HepG2 (cell line): ENCODE results near the gene PATL1. TPM values are rescaled to one million over a fixed set of nuclear protein-coding genes. Genes with fewer than 3 reads are reported as not detected.

Source experiments
- ATAC-seq: fragments of 200-7000 bp; cut with Tn5 transposase; 3 replicates; pipeline ENCODE4 v1.9.1; 2020; ENCODE audit warnings: mild to moderate bottlenecking, moderate library complexity
- BruUV-seq: library from RNA; stranded (reverse); fragments of 400-500 nt; replicated peaks from 2 replicates; lab custom pipeline; 2021; lab: Mats Ljungman, UMichigan
- CTCF ChIA-PET: fragments of 300-600 bp; formaldehyde crosslinking; extraction: SDS; loops from one replicate; lab custom pipeline; 2021; ENCODE audit warnings: low total read pairs, inconsistent platforms, low intra/inter-chr PET ratio; lab: Yijun Ruan, JAX
- POLR2A ChIA-PET: fragments of 350-600 bp; sonication (Branson Sonifier 250); formaldehyde crosslinking; loops from one replicate; lab custom pipeline; 2020; ENCODE audit warnings: antibody characterized with exemption, inconsistent platforms; lab: Yijun Ruan, JAX
- DNase-seq: peaks from one replicate; pipeline ENCODE4 v3.0.0-alpha.2; 2015; ENCODE audit warnings: low spot score
- FAIRE-seq: peaks from 3 replicates; lab custom pipeline; 2011; peaks lifted over from hg19 to GRCh38; lab: Jason Lieb, UNC
- H2AFZ ChIP-seq: one replicate; pipeline ENCODE4 v1.6.1; 2011; ENCODE audit warnings: low read length, inconsistent platforms
- H3K27ac ChIP-seq: fragments of 300-600 bp; 3 replicates; pipeline ENCODE4 v1.8.0; 2011; ENCODE audit warnings: mixed run types, mild to moderate bottlenecking, mixed read lengths, low read length, inconsistent platforms; ENCODE audit not compliant: insufficient read depth; ENCODE audit errors: extremely low read length
- H3K27me3 ChIP-seq, 2 experiments: fragments of 200-600 bp in 1 of 2; 2 replicates in 1 of 2; 3 replicates in 1 of 2; pipeline versions ENCODE4 v1.6.0 to v1.8.0; 2011; ENCODE audit warnings: low read length in 2 of 2, mild to moderate bottlenecking in 2 of 2, moderate library complexity in 2 of 2, inconsistent platforms in 1 of 2; ENCODE audit not compliant: insufficient read depth in 2 of 2, control insufficient read depth in 1 of 2
- H3K36me3 ChIP-seq, 2 experiments: fragments of 200-600 bp in 1 of 2; replicated peaks in 1 of 2; 2 replicates in 1 of 2; 3 replicates in 1 of 2; pipeline versions ENCODE4 v1.5.1 to v1.8.0; 2011; ENCODE audit warnings: low read length in 2 of 2, inconsistent platforms in 1 of 2; ENCODE audit not compliant: insufficient read depth in 2 of 2, control insufficient read depth in 1 of 2
- H3K4me1 ChIP-seq: 2 replicates; pipeline ENCODE4 v1.5.1; 2012; ENCODE audit warnings: low read length, inconsistent platforms; ENCODE audit not compliant: insufficient read depth
- H3K4me2 ChIP-seq: 2 replicates; pipeline ENCODE4 v1.6.0; 2011; ENCODE audit warnings: low read depth, low read length, inconsistent platforms
- H3K4me3 ChIP-seq, 3 experiments: fragments of 200-600 bp in 1 of 3; sonication (generic), shearing (Covaris generic) in 1 of 3; replicated peaks in 1 of 3; 2 replicates each; pipeline ENCODE4 v1.5.1; 2011 to 2016; ENCODE audit warnings: low read length in 3 of 3, inconsistent platforms in 2 of 3, low read depth in 2 of 3, mild to moderate bottlenecking in 2 of 3, control low read depth in 1 of 3, mixed read lengths in 1 of 3; ENCODE audit not compliant: insufficient read depth in 1 of 3
- H3K79me2 ChIP-seq: one replicate; pipeline ENCODE4 v1.6.1; 2011; ENCODE audit warnings: low read length, inconsistent platforms; ENCODE audit not compliant: insufficient read depth
- H3K9ac ChIP-seq: 2 replicates; pipeline ENCODE4 v1.6.0; 2011; ENCODE audit warnings: mild to moderate bottlenecking, low read depth, low read length, inconsistent platforms; ENCODE audit not compliant: insufficient read depth
- H3K9me3 ChIP-seq: 2 replicates; pipeline ENCODE4 v1.5.1; 2012; ENCODE audit warnings: mild to moderate bottlenecking, low read length
- H4K20me1 ChIP-seq: 2 replicates; pipeline ENCODE4 v1.6.0; 2011; ENCODE audit warnings: inconsistent platforms, mild to moderate bottlenecking, low read length, moderate library complexity; ENCODE audit not compliant: insufficient read depth
- NFAT5 ChIP-seq: sonication (generic); formaldehyde crosslinking; IDR thresholded peaks from 2 replicates; pipeline ENCODE4 v1.4.0; 2020; ENCODE audit warnings: missing genetic modification reagents
- SP4 ChIP-seq: sonication (generic); formaldehyde crosslinking; IDR thresholded peaks from 2 replicates; pipeline ENCODE4 v1.8.1; 2023; ENCODE audit warnings: mild to moderate bottlenecking, missing genetic modification reagents
- TRAFD1 ChIP-seq: sonication (generic); formaldehyde crosslinking; IDR thresholded peaks from 2 replicates; pipeline ENCODE4 v1.5.1; 2020; ENCODE audit warnings: missing genetic modification reagents, mild to moderate bottlenecking, borderline replicate concordance
- ZBTB38 ChIP-seq: sonication (generic); formaldehyde crosslinking; IDR thresholded peaks from 2 replicates; pipeline ENCODE4 v1.5.1; 2020; ENCODE audit warnings: mild to moderate bottlenecking, missing genetic modification reagents
- ZNF337 ChIP-seq: sonication (generic); formaldehyde crosslinking; IDR thresholded peaks from 2 replicates; pipeline ENCODE4 v1.5.1; 2020; ENCODE audit warnings: missing genetic modification reagents, low read depth, mild to moderate bottlenecking, borderline replicate concordance
- ZNF354B ChIP-seq: sonication (generic); formaldehyde crosslinking; IDR thresholded peaks from 2 replicates; pipeline ENCODE4 v1.8.0; 2022; ENCODE audit warnings: mild to moderate bottlenecking, missing genetic modification reagents
- ZNF570 ChIP-seq: sonication (generic); formaldehyde crosslinking; IDR thresholded peaks from 2 replicates; pipeline ENCODE4 v1.4.0; 2020; ENCODE audit warnings: mild to moderate bottlenecking, missing genetic modification reagents, borderline replicate concordance
- ZNF776 ChIP-seq: sonication (generic); formaldehyde crosslinking; IDR thresholded peaks from 2 replicates; pipeline ENCODE4 v1.4.0; 2020; ENCODE audit warnings: mild to moderate bottlenecking, missing genetic modification reagents
- ZSCAN20 ChIP-seq: sonication (generic); formaldehyde crosslinking; IDR thresholded peaks from 2 replicates; pipeline ENCODE4 v1.4.0; 2020; ENCODE audit warnings: missing genetic modification reagents, mild to moderate bottlenecking, borderline replicate concordance
- WGBS: methylation state at CpG from one replicate; pipeline ENCODE4 v1.1.6; 2017; ENCODE audit warnings: low lambda C conversion rate; 5-methylcytosine and 5-hydroxymethylcytosine counted together
- in situ Hi-C: cut with HindIII; loops from 2 replicates; pipeline ENCODE4 v1.10.0; 2017; ENCODE audit warnings: low pct_unique_long_range_greater_than_20kb; ENCODE audit not compliant: extremely low pct_ligation_motif_present
- intact Hi-C: fragments of 100-400 bp; cut with micrococcal nuclease; formaldehyde crosslinking; loops from one replicate; pipeline ENCODE4 v1.10.0; 2022; ENCODE audit not compliant: unreplicated experiment
- polyA plus RNA-seq, 8 experiments: library from polyadenylated mRNA; depleted of rRNA in 3 of 8; stranded (reverse) in 7 of 8; unstranded in 1 of 8; fragments of >200 nt; fragmentation: Illumina TruSeq in 4 of 8; extraction: Trizol in 4 of 8; gene quantifications; 2 replicates each; pipeline versions ENCODE4 v1.2.1 to v1.2.3, GENCODE V29; 2011 to 2016; ENCODE audit warnings: low read depth in 4 of 8, missing spikeins in 1 of 8, mixed read lengths in 1 of 8; ENCODE audit not compliant: insufficient read depth in 1 of 8
- total RNA-seq, 5 experiments: library from RNA; depleted of rRNA; stranded (reverse); fragments of >200 nt; fragmentation: Illumina TruSeq; extraction: Trizol; gene quantifications; 2 replicates each; pipeline ENCODE4 v1.2.3, GENCODE V29; 2016; ENCODE audit warnings: low read depth in 1 of 5

Gene PATL1
- total and polyA plus RNA-seq, 2 of the 13 experiments (the other 11 are each of a cell fraction or from before 2014, with no cell fraction given): 12.9 to 26.8 TPM

GRCh38 chr11:59625703-59626102 lies 43.1 kb downstream of the PATL1 start (continued):
- TF ChIP-seq TRAFD1 (CRISPR knock-in tag): no peak
- TF ChIP-seq NFAT5: no peak
- no peak for TF ChIP-seq ZSCAN20 (CRISPR knock-in tag)
- TF ChIP-seq, all 625 proteins: peak for 0

DNA sequence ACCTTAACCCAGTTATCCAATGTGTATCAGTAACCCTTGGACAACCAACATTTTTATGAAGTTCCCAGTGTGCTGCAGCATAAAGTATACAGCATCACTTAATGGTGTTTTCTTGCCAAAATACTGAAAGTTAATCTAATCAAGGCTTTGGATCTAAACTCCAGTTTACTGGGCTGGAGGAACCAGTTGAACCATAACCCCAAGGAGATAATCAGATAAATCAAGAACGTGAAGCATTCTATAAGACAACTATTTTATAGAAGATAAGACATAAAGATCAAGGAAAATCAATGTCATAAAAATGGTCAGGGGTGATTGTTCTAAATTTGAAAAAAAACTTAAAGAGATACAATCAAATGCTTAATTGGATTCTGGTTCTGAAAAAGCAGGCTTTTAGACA lies 51.0 kb downstream of the PATL1 start:
- H4K20me1 ChIP-seq: peaks cover 8% of the 10 kb centered on the region
- CTCF ChIA-PET: no interaction called here
- no peaks in the 10 kb centered on the region; a peak in 1 of 5 replicates for H3K27me3 ChIP-seq
- no peak overlapping the region for H3K4me2 ChIP-seq
- DNase-seq (no peak), FAIRE-seq (no peak), ATAC-seq (no peak)
- no peak overlapping the region for H2AFZ ChIP-seq
- no peak overlapping the region for H3K9ac ChIP-seq
- no peaks in the 10 kb centered on the region for H3K9me3 ChIP-seq
- POLR2A ChIA-PET: no interaction called here
- H3K27ac ChIP-seq: no peak overlapping the region
- no TSS peak for BruUV-seq
- in situ Hi-C loops: no loop called here
- H3K4me1 ChIP-seq: peaks cover 34% of the 10 kb centered on the region
- WGBS: 46% methylated on average over 1 of the region's 1 CpG
- H3K4me3 ChIP-seq: no peak overlapping the region
- H3K36me3 ChIP-seq: 0 out of 5 replicates have a peak, but pooled peaks cover 0 to 3% of the 10 kb centered on the region in 2 experiments
- peaks cover 21% of the 10 kb centered on the region for H3K79me2 ChIP-seq
- intact Hi-C loops: no loop called here
- TF ChIP-seq ZBTB38: no peak
- no peak for TF ChIP-seq ZNF354B (CRISPR knock-in tag)
- TF ChIP-seq ZNF776 (CRISPR knock-in tag): no peak
- TF ChIP-seq SP4 (CRISPR knock-in tag): no peak
- no peak for TF ChIP-seq ZNF337
- TF ChIP-seq ZNF570 (CRISPR knock-in tag): no peak
